ENCODE results near the gene CD300E. TPM values are rescaled to one million over a fixed set of nuclear protein-coding genes. Genes with fewer than 3 reads are reported as not detected.

Gene CD300E
- total and polyA plus RNA-seq, 8 donors = 0.14 to 1.3 (median 0.27) TPM; not detected in 1

- DNase-seq (no peak), ATAC-seq (no peak), FAIRE-seq (no peak)
- H3K9me3 ChIP-seq = no peaks in the 10 kb centered on the region
- intact Hi-C loops (cut with DNase I) = no loop called here
- no peaks in the 10 kb centered on the region for H3K4me1 ChIP-seq
- TF ChIP-seq, protein P1, sequence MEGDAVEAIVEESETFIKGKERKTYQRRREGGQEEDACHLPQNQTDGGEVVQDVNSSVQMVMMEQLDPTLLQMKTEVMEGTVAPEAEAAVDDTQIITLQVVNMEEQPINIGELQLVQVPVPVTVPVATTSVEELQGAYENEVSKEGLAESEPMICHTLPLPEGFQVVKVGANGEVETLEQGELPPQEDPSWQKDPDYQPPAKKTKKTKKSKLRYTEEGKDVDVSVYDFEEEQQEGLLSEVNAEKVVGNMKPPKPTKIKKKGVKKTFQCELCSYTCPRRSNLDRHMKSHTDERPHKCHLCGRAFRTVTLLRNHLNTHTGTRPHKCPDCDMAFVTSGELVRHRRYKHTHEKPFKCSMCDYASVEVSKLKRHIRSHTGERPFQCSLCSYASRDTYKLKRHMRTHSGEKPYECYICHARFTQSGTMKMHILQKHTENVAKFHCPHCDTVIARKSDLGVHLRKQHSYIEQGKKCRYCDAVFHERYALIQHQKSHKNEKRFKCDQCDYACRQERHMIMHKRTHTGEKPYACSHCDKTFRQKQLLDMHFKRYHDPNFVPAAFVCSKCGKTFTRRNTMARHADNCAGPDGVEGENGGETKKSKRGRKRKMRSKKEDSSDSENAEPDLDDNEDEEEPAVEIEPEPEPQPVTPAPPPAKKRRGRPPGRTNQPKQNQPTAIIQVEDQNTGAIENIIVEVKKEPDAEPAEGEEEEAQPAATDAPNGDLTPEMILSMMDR (IDR thresholded peaks at IDR 0.05) = no peak
- no peak overlapping the region for H3K4me3 ChIP-seq
- peaks cover 0 to 4% (median 2%) of the 10 kb centered on the region in 4 donors for H3K27me3 ChIP-seq
- no peak overlapping the region for H3K27ac ChIP-seq
- no peaks in the 10 kb centered on the region for H3K36me3 ChIP-seq
- 42 to 54% methylated on average over 1 of the region's 1 CpG for WGBS, 2 donors
Measured at GRCh38 chr17:74591503-74591902, 32.0 kb downstream of the CD300E start.

- DNase-seq (no peak), ATAC-seq (no peak)
Measured at GRCh38 chr17:74585711-74586110, 37.8 kb downstream of the CD300E start.

DNA sequence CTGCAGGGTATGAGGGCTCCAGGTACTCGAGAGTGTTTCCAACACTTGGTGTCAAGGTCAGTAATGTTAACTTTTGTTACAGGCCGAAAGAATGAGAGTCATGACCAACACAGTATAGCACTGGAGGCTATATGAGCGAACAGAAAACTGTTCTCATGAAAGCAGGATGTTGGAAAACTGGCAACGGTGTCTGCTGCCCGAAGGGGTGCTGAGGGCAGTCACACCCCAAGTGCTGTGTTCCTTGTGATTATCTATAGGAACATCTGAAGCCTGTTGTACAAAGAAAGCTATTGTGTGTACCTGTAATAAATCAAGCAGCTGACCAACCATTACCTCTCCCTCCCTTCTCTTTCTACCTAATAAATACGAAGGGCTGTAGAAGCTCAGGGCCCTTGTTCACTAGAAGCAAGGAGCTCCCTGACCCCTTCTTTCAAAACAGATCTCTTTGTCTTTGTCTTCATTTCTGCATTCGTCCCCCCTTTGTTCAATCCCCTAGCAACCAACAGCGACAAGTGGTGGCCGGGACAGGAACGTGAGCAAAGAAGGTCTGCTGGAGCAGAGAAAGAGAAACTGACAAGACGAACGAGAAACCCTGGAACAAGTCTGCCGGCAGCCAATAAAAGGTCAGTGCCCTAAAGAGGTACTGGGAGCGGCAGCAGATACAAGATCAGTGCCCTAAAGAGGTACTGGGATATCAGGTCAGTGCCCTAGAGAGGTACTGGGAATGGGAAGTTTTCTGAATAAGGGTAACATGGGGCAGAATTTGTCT, 39.1 kb downstream of the CD300E start:
- no peaks in the 10 kb centered on the region for H3K4me1 ChIP-seq
- ATAC-seq (no peak), DNase-seq (no peak), FAIRE-seq (no peak)
- intact Hi-C loops (cut with DNase I) = no loop called here
- H3K9me3 ChIP-seq = no peaks in the 10 kb centered on the region
- no peak overlapping the region for H3K4me3 ChIP-seq
- no peak overlapping the region for H3K27ac ChIP-seq
- H3K36me3 ChIP-seq = no peaks in the 10 kb centered on the region
- WGBS, 2 donors = 57 to 74% methylated on average over 14 of the region's 14 CpGs
- TF ChIP-seq, protein P1 (IDR thresholded peaks at IDR 0.05) = no peak
- peaks cover 0 to 9% (median 2%) of the 10 kb centered on the region in 4 donors for H3K27me3 ChIP-seq

More at GRCh38 chr17:74585711-74586110, 37.8 kb downstream of the CD300E start:
- Histone ChIP-seq H3K9me3 (no peaks in the 10 kb centered on the region), H3K4me1 (no peaks in the 10 kb centered on the region), H3K27ac (no peak overlapping the region), H3K36me3 (no peaks in the 10 kb centered on the region), H3K27me3 (peaks cover 0 to 9% (median 2%) of the 10 kb centered on the region in 4 donors), H3K4me3 (no peak overlapping the region)
- intact Hi-C loops (cut with DNase I) = no loop called here
- no peak for FAIRE-seq
- WGBS, 2 donors = 69 to 72% methylated on average over 5 of the region's 5 CpGs
- TF ChIP-seq, protein P1 (IDR thresholded peaks at IDR 0.05) = no peak

DNA sequence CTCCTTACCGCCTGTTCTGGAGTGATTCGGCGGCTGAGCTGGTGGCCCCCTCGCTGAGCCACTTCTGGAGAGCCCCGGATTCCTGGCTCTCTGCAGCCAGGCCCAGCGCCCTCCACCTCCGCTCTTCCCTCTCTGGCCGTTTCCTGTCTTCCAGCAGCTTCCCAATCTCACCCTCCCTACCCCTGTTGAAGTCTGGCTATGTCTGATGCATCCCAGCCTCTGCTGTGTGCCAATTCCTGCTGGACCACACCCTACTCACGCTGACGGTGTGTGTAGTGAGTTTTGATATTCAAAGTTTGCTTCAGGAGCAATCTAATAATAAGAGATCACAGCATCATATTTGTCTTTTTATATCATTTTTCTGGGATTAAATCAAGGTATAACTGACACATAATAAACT, 40.9 kb downstream of the CD300E start:
- intact Hi-C loops (cut with DNase I) = no loop called here
- Histone ChIP-seq H3K4me1 (no peaks in the 10 kb centered on the region), H3K9me3 (no peaks in the 10 kb centered on the region), H3K27me3 (peaks cover 0 to 9% (median 0%) of the 10 kb centered on the region in 4 donors), H3K4me3 (no peak overlapping the region), H3K36me3 (no peaks in the 10 kb centered on the region), H3K27ac (no peak overlapping the region)
- FAIRE-seq (no peak), DNase-seq (no peak), ATAC-seq (no peak)
- TF ChIP-seq, protein P1 (IDR thresholded peaks at IDR 0.05) = no peak
- 80 to 82% methylated on average over 10 of the region's 10 CpGs for WGBS, 2 donors

DNA sequence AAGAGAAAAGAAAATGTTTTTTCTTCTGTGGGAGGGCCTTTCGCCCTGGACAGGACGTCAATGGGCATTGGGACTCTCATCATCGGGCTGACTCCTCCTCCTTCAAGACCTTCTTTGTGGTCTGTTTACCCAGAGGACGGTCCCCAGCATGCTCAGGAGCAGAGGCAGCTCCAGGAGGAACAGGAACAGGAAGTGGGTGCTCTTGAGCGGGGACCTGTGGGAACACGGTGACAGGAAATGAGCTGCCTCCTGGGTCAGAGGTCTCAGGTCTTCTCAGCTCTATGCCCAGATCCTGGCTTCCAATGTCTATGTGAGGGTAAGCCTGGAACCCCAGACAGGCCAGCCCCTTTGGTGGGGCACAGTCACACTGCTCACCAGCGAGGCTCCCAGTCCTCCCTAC, 43.6 kb downstream of the CD300E start:
- FAIRE-seq (no peak), DNase-seq (no peak), ATAC-seq (no peak)
- WGBS, 2 donors = 68 to 74% methylated on average over 7 of the region's 7 CpGs
- Histone ChIP-seq H3K4me1 (no peaks in the 10 kb centered on the region), H3K27ac (no peak overlapping the region), H3K36me3 (no peaks in the 10 kb centered on the region), H3K4me3 (no peak overlapping the region), H3K27me3 (no peaks in the 10 kb centered on the region), H3K9me3 (no peaks in the 10 kb centered on the region)
- intact Hi-C loops (cut with DNase I) = no loop called here
- TF ChIP-seq, protein P1 (IDR thresholded peaks at IDR 0.05) = no peak

Data from pancreas (tissue), 10 donors.